ENCODE data around the gene TCEAL7.

DNA sequence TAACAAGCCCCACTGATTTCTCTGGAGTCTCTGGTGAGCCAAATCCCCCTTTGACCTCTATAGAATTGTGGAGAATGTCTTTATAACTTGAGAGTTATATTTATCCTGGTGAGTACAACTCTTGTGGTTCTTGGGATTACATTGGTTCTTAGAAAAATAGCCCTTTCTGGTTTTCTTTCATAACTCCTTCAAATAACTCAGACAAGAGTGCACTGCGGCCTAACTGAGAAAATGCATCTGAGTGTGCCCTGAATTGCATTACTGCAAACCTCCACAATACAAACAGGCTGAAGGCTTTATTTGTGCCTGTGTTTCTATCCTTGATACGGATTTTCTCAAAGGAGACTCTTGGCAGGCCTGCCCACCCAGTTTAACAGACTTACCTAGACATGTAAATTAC is 49.0 kb downstream of the TCEAL7 start:
- TF ChIP-seq POLR2A (IDR thresholded peaks at IDR 0.05), result no peak
- TF ChIP-seq, protein P1, sequence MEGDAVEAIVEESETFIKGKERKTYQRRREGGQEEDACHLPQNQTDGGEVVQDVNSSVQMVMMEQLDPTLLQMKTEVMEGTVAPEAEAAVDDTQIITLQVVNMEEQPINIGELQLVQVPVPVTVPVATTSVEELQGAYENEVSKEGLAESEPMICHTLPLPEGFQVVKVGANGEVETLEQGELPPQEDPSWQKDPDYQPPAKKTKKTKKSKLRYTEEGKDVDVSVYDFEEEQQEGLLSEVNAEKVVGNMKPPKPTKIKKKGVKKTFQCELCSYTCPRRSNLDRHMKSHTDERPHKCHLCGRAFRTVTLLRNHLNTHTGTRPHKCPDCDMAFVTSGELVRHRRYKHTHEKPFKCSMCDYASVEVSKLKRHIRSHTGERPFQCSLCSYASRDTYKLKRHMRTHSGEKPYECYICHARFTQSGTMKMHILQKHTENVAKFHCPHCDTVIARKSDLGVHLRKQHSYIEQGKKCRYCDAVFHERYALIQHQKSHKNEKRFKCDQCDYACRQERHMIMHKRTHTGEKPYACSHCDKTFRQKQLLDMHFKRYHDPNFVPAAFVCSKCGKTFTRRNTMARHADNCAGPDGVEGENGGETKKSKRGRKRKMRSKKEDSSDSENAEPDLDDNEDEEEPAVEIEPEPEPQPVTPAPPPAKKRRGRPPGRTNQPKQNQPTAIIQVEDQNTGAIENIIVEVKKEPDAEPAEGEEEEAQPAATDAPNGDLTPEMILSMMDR (IDR thresholded peaks at IDR 0.05), result no peak
- TF ChIP-seq EP300 (IDR thresholded peaks at IDR 0.05), result no peak

Measured in tibial nerve (tissue), 4 donors.